A673 (cell line): ENCODE measurements around the gene DLGAP1. TPM values are rescaled to one million over a fixed set of nuclear protein-coding genes. Genes with fewer than 3 reads are reported as not detected.

Experiments
- BruUV-seq: library from RNA; stranded (reverse); fragments of 400-500 nt; replicated peaks from 2 replicates; lab custom pipeline; 2021; lab: Mats Ljungman, UMichigan
- CTCF ChIA-PET: fragments of 300-600 bp; sonication (Branson Sonifier 250); formaldehyde crosslinking; loops from one replicate; lab custom pipeline; 2022; ENCODE audit warnings: antibody characterized with exemption; lab: Charles Lee
- POLR2A ChIA-PET: fragments of 300-600 bp; sonication (Branson Sonifier 250); formaldehyde crosslinking; loops from one replicate; lab custom pipeline; 2022; ENCODE audit warnings: antibody characterized with exemption; ENCODE audit not compliant: low non-redundant PET; lab: Charles Lee
- DNase-seq: peaks from one replicate; pipeline ENCODE4 v3.0.0-alpha.2; 2015; ENCODE audit warnings: low spot score
- H3K27ac ChIP-seq: fragments of 200-600 bp; sonication (generic); 2 replicates; pipeline ENCODE4 v1.5.1; 2016; ENCODE audit warnings: mixed run types, low read depth, mild to moderate bottlenecking, mixed read lengths, antibody characterized with exemption, low read length; ENCODE audit not compliant: poor library complexity, severe bottlenecking
- H3K27me3 ChIP-seq: fragments of 200-600 bp; sonication (generic); replicated peaks from 2 replicates; pipeline ENCODE4 v1.6.1; 2017; ENCODE audit warnings: mixed run types, low read depth, mild to moderate bottlenecking, mixed read lengths, antibody characterized with exemption, low read length; ENCODE audit not compliant: insufficient read depth, poor library complexity
- H3K36me3 ChIP-seq: fragments of 200-600 bp; sonication (generic); 2 replicates; pipeline ENCODE4 v1.6.1; 2016; ENCODE audit warnings: mixed run types, mild to moderate bottlenecking, mixed read lengths, antibody characterized with exemption, low read length; ENCODE audit not compliant: insufficient read depth, poor library complexity, severe bottlenecking
- H3K4me1 ChIP-seq: fragments of 200-600 bp; sonication (generic); 2 replicates; pipeline ENCODE4 v1.6.1; 2017; ENCODE audit warnings: mixed run types, mild to moderate bottlenecking, mixed read lengths, antibody characterized with exemption, low read length; ENCODE audit not compliant: insufficient read depth, poor library complexity, severe bottlenecking
- H3K4me3 ChIP-seq: fragments of 200-600 bp; sonication (generic); 2 replicates; pipeline ENCODE4 v1.5.1; 2016; ENCODE audit warnings: low read depth, mixed run types, mild to moderate bottlenecking, mixed read lengths, low read length; ENCODE audit not compliant: poor library complexity, severe bottlenecking
- H3K9me3 ChIP-seq: fragments of 200-600 bp; sonication (generic); 2 replicates; pipeline ENCODE4 v1.6.1; 2016; ENCODE audit warnings: mixed run types, low read depth, mild to moderate bottlenecking, mixed read lengths, antibody characterized with exemption, low read length; ENCODE audit not compliant: poor library complexity, severe bottlenecking
- EZH2 ChIP-seq: fragments of 200-600 bp; sonication (generic); IDR thresholded peaks from 2 replicates; pipeline ENCODE4 v1.6.1; 2017; ENCODE audit warnings: borderline replicate concordance, low read depth, mild to moderate bottlenecking, mixed read lengths, antibody characterized with exemption, low read length; ENCODE audit not compliant: poor library complexity, severe bottlenecking
- intact Hi-C: fragments of 100-400 bp; cut with micrococcal nuclease; formaldehyde crosslinking; loops from one replicate; pipeline ENCODE4 v1.10.0; 2022; ENCODE audit not compliant: unreplicated experiment
- total RNA-seq: library from RNA; stranded (reverse); gene quantifications from 2 replicates; pipeline ENCODE4 v1.2.3, GENCODE V29; 2021
- TF ChIP-seq, protein P1 (sequence below): fragments of 300-800, 200-600 bp; sonication (generic); conservative IDR thresholded peaks from 2 replicates; pipeline ENCODE4 v1.5.1; 2017; ENCODE audit warnings: low read depth, mild to moderate bottlenecking, antibody characterized with exemption, low read length, moderate library complexity, mixed read lengths

Gene DLGAP1
- total RNA-seq, 1 experiment from 2014 or later = 135 TPM

DNA sequence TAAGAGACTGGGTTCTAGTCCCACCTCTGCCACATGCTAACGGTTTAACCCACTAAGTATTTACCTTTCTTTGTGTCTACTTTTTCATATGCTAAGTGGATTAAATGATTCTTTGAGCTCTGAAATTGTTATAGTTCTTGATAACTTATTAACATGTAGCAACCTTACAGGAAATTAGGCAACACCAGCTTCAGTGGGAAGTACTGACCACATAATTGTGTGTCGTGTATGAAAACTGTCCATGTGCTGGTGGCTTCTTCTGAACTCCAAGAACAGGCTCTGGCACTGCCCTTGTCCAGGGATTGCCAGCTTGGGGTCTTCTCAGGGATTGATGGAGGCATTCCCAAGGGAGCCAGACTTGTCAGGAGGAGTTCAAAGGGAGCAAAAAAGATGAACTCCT is 577.4 kb downstream of the DLGAP1 start:
- Histone ChIP-seq H3K27me3 (no peaks in the 10 kb centered on the region), H3K27ac (peak overlapping the region; percentile 2), H3K4me1 (peaks cover 49% of the 10 kb centered on the region), H3K4me3 (no peak overlapping the region), H3K36me3 (no peaks in the 10 kb centered on the region), H3K9me3 (no peaks in the 10 kb centered on the region)
- POLR2A ChIA-PET = interaction anchor here (0.6 kb wide), 1 partner anchor 42 kb away, joined by 7 read pairs; no protein-coding TSS in a partner anchor
- peak; percentile 33 for DNase-seq
- CTCF ChIA-PET = no interaction called here
- BruUV-seq = no TSS peak
- TF ChIP-seq, protein P1, sequence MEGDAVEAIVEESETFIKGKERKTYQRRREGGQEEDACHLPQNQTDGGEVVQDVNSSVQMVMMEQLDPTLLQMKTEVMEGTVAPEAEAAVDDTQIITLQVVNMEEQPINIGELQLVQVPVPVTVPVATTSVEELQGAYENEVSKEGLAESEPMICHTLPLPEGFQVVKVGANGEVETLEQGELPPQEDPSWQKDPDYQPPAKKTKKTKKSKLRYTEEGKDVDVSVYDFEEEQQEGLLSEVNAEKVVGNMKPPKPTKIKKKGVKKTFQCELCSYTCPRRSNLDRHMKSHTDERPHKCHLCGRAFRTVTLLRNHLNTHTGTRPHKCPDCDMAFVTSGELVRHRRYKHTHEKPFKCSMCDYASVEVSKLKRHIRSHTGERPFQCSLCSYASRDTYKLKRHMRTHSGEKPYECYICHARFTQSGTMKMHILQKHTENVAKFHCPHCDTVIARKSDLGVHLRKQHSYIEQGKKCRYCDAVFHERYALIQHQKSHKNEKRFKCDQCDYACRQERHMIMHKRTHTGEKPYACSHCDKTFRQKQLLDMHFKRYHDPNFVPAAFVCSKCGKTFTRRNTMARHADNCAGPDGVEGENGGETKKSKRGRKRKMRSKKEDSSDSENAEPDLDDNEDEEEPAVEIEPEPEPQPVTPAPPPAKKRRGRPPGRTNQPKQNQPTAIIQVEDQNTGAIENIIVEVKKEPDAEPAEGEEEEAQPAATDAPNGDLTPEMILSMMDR = no peak
- TF ChIP-seq EZH2 = no peak
- intact Hi-C loops = no loop called here

DNA sequence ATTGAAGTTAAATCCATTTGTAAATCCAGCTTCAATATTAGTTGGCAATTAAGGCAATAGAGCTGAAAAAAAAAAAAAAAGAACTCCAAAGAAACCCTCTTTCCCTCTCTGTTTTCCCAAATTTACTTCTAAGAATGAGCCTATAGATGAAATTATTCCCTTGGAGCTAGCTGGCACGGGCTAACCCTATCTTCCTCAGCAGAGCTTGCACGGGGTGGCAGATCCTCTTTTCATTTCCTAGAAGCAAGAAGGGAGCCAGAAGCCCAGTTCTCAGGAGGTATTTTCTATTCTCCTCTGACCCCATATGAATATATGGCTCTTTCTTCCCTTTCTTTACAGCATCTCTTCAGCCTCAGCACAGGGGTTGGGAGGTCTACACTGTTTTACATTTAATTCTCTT is 579.1 kb downstream of the DLGAP1 start:
- no peak for TF ChIP-seq EZH2
- TF ChIP-seq, protein P1 = no peak
- Histone ChIP-seq H3K4me1 (peaks cover 58% of the 10 kb centered on the region), H3K27ac (peak overlapping the region; percentile 88), H3K27me3 (no peaks in the 10 kb centered on the region), H3K4me3 (peak overlapping the region; percentile 49), H3K36me3 (no peaks in the 10 kb centered on the region), H3K9me3 (no peaks in the 10 kb centered on the region)
- peak; percentile 40 for DNase-seq
- no TSS peak for BruUV-seq
- ChIA-PET CTCF (interaction anchor here (0.6 to 1.1 kb wide), 5 partner anchors 30 to 1361 kb away, joined by 3 to 13 read pairs (median 4); no protein-coding TSS in a partner anchor), POLR2A (interaction anchor here (0.6 kb wide), 1 partner anchor 105 kb away, joined by 6 read pairs; no protein-coding TSS in a partner anchor)
- intact Hi-C loops = no loop called here

DNA sequence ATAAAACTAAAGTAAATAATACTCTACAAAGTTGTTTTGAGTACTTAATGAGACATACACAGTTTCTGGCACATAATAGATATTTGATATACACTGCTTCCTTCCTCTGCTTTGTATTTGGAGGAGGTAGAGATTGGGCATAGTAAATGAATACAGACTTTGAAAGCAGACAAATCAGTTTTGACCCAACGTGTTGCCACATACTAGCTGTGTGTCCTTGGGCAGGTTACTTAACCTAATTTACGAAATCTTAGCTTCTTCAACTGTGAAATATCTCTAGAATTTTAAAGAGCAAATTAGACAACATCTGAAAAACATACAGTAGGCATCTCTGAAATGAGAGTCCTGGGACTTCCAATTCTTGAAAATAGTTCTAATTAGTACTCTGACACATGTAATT is 579.7 kb downstream of the DLGAP1 start:
- peak overlapping the region; percentile 49 for H3K4me3 ChIP-seq
- no peaks in the 10 kb centered on the region for H3K27me3 ChIP-seq
- H3K9me3 ChIP-seq = no peaks in the 10 kb centered on the region
- intact Hi-C loops = no loop called here
- peaks cover 64% of the 10 kb centered on the region for H3K4me1 ChIP-seq
- no TSS peak for BruUV-seq
- H3K27ac ChIP-seq = peak overlapping the region; percentile 88
- no peak for TF ChIP-seq EZH2
- TF ChIP-seq, protein P1 = no peak
- POLR2A ChIA-PET = interaction anchor here (0.6 kb wide), 1 partner anchor 104 kb away, joined by 6 read pairs; no protein-coding TSS in a partner anchor
- H3K36me3 ChIP-seq = no peaks in the 10 kb centered on the region
- CTCF ChIA-PET = interaction anchor here (0.6 to 1.1 kb wide), 4 partner anchors 71 to 1362 kb away, joined by 3 to 6 read pairs (median 4); no protein-coding TSS in a partner anchor
- peak; percentile 36 for DNase-seq
